A549 (cell line): Measurements from ENCODE around the gene FANCC.

Experiments used
- BHLHE40 ChIP-seq: IDR thresholded peaks from 2 replicates; pipeline ENCODE4 v1.6.1; 2012; ENCODE audit warnings: low read depth, low read length, inconsistent platforms
- CBX2 ChIP-seq: fragments of 200-600 bp; sonication (generic); IDR thresholded peaks from 2 replicates; pipeline ENCODE4 v1.6.1; 2016; ENCODE audit warnings: low read depth, mild to moderate bottlenecking, borderline replicate concordance
- CTCF ChIP-seq: fragments of >200 bp; sonication (Bioruptor Twin); formaldehyde crosslinking; IDR thresholded peaks from 3 replicates; pipeline ENCODE4 v1.5.1; 2016
- EP300 ChIP-seq, 2 experiments: fragments of >200 bp; sonication (Bioruptor Twin); formaldehyde crosslinking; IDR thresholded peaks; 2 replicates in 1 of 2; 3 replicates in 1 of 2; pipeline ENCODE4 v1.6.1; 2016 to 2017
- HOXB5 ChIP-seq: fragments of 250-450 bp; sonication (Bioruptor Pico); IDR thresholded peaks from 2 replicates; pipeline ENCODE4 v1.5.0; 2020; ENCODE audit warnings: mild to moderate bottlenecking, moderate library complexity
- MAX ChIP-seq: IDR thresholded peaks from 2 replicates; pipeline ENCODE4 v1.6.1; 2012
- MYC ChIP-seq: IDR thresholded peaks from 2 replicates; pipeline ENCODE4 v1.6.1; 2012; ENCODE audit warnings: mild to moderate bottlenecking, inconsistent platforms, low read length, improper control_type of control experiment, borderline replicate concordance
- PBX3 ChIP-seq: IDR thresholded peaks from 2 replicates; pipeline ENCODE4 v1.6.1; 2012
- POLR2A ChIP-seq: IDR thresholded peaks from 2 replicates; pipeline ENCODE4 v1.6.1; 2012; ENCODE audit warnings: mild to moderate bottlenecking, low read length
- REST ChIP-seq: fragments of 200-600 bp; sonication (generic); IDR thresholded peaks from 2 replicates; pipeline ENCODE4 v1.6.1; 2016; ENCODE audit warnings: antibody characterized with exemption, mild to moderate bottlenecking, moderate library complexity
- TFCP2L1 ChIP-seq: fragments of 250-450 bp; sonication (Bioruptor Pico); IDR thresholded peaks from 2 replicates; pipeline ENCODE4 v1.5.0; 2021; ENCODE audit warnings: mild to moderate bottlenecking
- USF2 ChIP-seq: fragments of 450-650 bp; IDR thresholded peaks from 2 replicates; pipeline ENCODE4 v1.6.1; 2014; ENCODE audit warnings: antibody characterized with exemption

- TF ChIP-seq POLR2A = no peak
- TF ChIP-seq REST = no peak
- TF ChIP-seq CBX2 = no peak
- TF ChIP-seq CTCF = no peak
- no peak for TF ChIP-seq TFCP2L1 (CRISPR knock-in tag)
- TF ChIP-seq MAX = no peak
- no peak for TF ChIP-seq BHLHE40
- TF ChIP-seq EP300 (IDR thresholded peaks at IDR 0.05) = no peak
- no peak for TF ChIP-seq USF2
- no peak for TF ChIP-seq HOXB5
- TF ChIP-seq PBX3 = no peak
- no peak for TF ChIP-seq MYC
Measured at GRCh38 chr9:95333426-95333825, 15.9 kb upstream of the FANCC start.
